Activated T-helper 2 cell treated with anti-CD3 and anti-CD28 coated beads, Interferon-gamma antibody, Interleukin-2, Interleukin-4, amounts not matched to agents 10 μg/mL and 5 μg/mL and 100 μg/mL, durations not matched to agents 14 hours and 24 hours and 36 hours (primary cell): ENCODE data around the gene PLTP. TPM values are rescaled to one million over a fixed set of nuclear protein-coding genes. Genes with fewer than 3 reads are reported as not detected.

Experiments used
- DNase-seq: peaks from one replicate; pipeline ENCODE4 v3.0.0; 2021; ENCODE audit warnings: low spot score
- H3K27ac Mint-ChIP-seq: one replicate; pipeline ENCODE4 v1.8.0; 2021; ENCODE audit warnings: mixed read lengths
- H3K27me3 Mint-ChIP-seq: one replicate; pipeline ENCODE4 v1.8.0; 2021; ENCODE audit warnings: low read depth, mixed read lengths
- H3K36me3 Mint-ChIP-seq: one replicate; pipeline ENCODE4 v1.8.0; 2021; ENCODE audit warnings: low read depth, mixed read lengths
- H3K4me1 Mint-ChIP-seq: one replicate; pipeline ENCODE4 v1.8.0; 2021; ENCODE audit warnings: low read depth, mixed read lengths
- H3K4me3 Mint-ChIP-seq: one replicate; pipeline ENCODE4 v1.8.0; 2021; ENCODE audit warnings: low read depth, mild to moderate bottlenecking, moderate library complexity, mixed read lengths
- H3K9me3 Mint-ChIP-seq: one replicate; pipeline ENCODE4 v1.8.0; 2021; ENCODE audit warnings: mixed read lengths
- intact Hi-C: fragments of 100-400 bp; cut with micrococcal nuclease; formaldehyde crosslinking; loops from one replicate; pipeline ENCODE4 v1.15.1; 2023
- total RNA-seq: library from RNA; stranded (reverse); gene quantifications from 2 replicates; pipeline ENCODE4 v1.2.3, GENCODE V29; 2022

The PLTP gene
- total RNA-seq, 1 donor from 2014 or later = 5.5 TPM

GRCh38 chr20:45896641-45897161, 15.3 kb downstream of the PLTP start:
- DNase-seq = no peak
- Mint-ChIP-seq H3K4me3 (no peak overlapping the region), H3K4me1 (peaks cover 17% of the 10 kb centered on the region), H3K27ac (no peak overlapping the region), H3K36me3 (peaks cover 11% of the 10 kb centered on the region), H3K9me3 (no peaks in the 10 kb centered on the region), H3K27me3 (no peaks in the 10 kb centered on the region)
- intact Hi-C loops = loop anchor here (10.0 kb wide), 1 partner anchor 78 kb away; the partner anchor contains the start of gene ZNF335

DNA sequence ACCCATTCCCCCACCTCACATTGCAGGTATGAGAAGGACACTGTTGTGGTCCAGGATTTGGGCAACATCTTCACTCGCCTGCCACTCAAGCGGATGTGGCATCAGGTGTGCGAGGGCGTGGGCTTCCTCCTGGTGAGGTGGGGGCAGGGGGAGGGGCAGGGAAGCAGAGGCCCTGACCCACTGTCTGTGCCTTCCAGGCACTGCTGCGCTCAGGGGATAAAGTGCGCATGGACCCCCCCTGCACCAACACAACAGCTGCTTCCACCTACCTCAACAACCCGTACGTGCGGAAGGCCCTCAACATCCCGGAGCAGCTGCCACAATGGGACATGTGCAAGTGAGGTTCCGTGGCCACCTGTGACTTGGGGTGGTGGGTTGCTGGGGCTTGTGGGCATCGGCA, 17.2 kb downstream of the PLTP start:
- intact Hi-C loops = loop anchor here (10.0 kb wide), 1 partner anchor 80 kb away; the partner anchor contains the start of gene ZNF335
- no peaks in the 10 kb centered on the region for H3K27me3 Mint-ChIP-seq
- H3K4me3 Mint-ChIP-seq = no peak overlapping the region
- H3K9me3 Mint-ChIP-seq = no peaks in the 10 kb centered on the region
- no peak for DNase-seq
- peaks cover 21% of the 10 kb centered on the region for H3K4me1 Mint-ChIP-seq
- no peak overlapping the region for H3K27ac Mint-ChIP-seq
- H3K36me3 Mint-ChIP-seq = peaks cover 11% of the 10 kb centered on the region

GRCh38 chr20:45893831-45894230, 18.1 kb downstream of the PLTP start:
- Mint-ChIP-seq H3K27ac (no peak overlapping the region), H3K36me3 (peaks cover 11% of the 10 kb centered on the region), H3K4me1 (peaks cover 25% of the 10 kb centered on the region), H3K4me3 (no peak overlapping the region), H3K27me3 (no peaks in the 10 kb centered on the region), H3K9me3 (no peaks in the 10 kb centered on the region)
- intact Hi-C loops = loop anchor here (10.0 kb wide), 1 partner anchor 81 kb away; the partner anchor contains the start of gene ZNF335
- DNase-seq = no peak

- no peak for DNase-seq
- no peak overlapping the region for H3K27ac Mint-ChIP-seq
- intact Hi-C loops = loop anchor here (10.0 kb wide), 1 partner anchor 82 kb away; the partner anchor contains the start of gene ZNF335
Measured at GRCh38 chr20:45892828-45893500, 19.0 kb downstream of the PLTP start.

GRCh38 chr20:45892049-45892825, 19.7 kb downstream of the PLTP start:
- peak overlapping the region; percentile 62 for H3K27ac Mint-ChIP-seq
- intact Hi-C loops = loop anchor here (10.0 kb wide), 1 partner anchor 83 kb away; the partner anchor contains the start of gene ZNF335
- no peaks in the 10 kb centered on the region for H3K9me3 Mint-ChIP-seq
- peak overlapping the region; percentile 87 for H3K4me3 Mint-ChIP-seq
- DNase-seq = no peak
- H3K36me3 Mint-ChIP-seq = peaks cover 11% of the 10 kb centered on the region
- peaks cover 25% of the 10 kb centered on the region for H3K4me1 Mint-ChIP-seq
- no peaks in the 10 kb centered on the region for H3K27me3 Mint-ChIP-seq

More at GRCh38 chr20:45892828-45893500, 19.0 kb downstream of the PLTP start:
- peak overlapping the region; percentile 87 for H3K4me3 Mint-ChIP-seq
- peaks cover 11% of the 10 kb centered on the region for H3K36me3 Mint-ChIP-seq
- H3K4me1 Mint-ChIP-seq = peaks cover 25% of the 10 kb centered on the region
- H3K27me3 Mint-ChIP-seq = no peaks in the 10 kb centered on the region
- no peaks in the 10 kb centered on the region for H3K9me3 Mint-ChIP-seq

DNA sequence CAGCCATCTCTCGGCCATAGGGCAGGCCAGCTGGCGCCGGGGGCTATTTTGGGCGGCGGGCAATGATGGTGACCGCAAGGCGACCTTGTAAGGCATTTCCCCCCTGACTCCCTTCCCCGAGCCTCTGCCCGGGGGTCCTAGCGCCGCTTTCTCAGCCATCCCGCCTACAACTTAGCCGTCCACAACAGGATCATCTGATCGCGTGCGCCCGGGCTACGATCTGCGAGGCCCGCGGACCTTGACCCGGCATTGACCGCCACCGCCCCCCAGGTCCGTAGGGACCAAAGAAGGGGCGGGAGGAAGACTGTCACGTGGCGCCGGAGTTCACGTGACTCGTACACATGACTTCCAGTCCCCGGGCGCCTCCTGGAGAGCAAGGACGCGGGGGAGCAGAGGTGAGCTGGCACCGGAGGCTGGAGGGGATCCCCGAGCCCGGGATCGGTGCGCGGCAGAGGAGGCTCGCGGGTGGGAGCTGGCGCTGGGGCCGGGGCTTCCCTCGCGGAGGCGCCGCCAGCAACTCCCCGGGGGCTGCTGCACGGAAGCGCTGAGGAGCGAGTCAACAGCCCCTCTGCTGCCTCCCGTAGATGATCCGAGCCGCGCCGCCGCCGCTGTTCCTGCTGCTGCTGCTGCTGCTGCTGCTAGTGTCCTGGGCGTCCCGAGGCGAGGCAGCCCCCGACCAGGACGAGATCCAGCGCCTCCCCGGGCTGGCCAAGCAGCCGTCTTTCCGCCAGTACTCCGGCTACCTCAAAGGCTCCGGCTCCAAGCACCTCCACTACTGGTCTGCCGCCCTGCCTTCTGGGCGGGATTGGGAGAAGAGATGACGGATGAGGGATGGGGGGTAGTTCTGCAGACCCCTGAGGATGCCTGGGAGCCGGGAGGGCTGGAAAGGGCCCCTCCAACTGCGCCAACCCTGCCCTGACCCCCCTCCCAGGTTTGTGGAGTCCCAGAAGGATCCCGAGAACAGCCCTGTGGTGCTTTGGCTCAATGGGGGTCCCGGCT, 20.7 kb downstream of the PLTP start, which contains the start of the genes CTSA and NEURL2:
TSS of gene CTSA (plus strand) at position 351 of the 999 bp plus-strand sequence. CDS start at position 585, 234 bp downstream.
TSS of gene NEURL2 (minus strand) at position 224 of the 999 bp plus-strand sequence. CDS start at position 7, 217 bp downstream.
- intact Hi-C loops = loop anchor here (1.0 to 10.0 kb wide), 4 partner anchors 20 to 84 kb away; partner anchors contain the start of genes ACOT8, PCIF1, ZNF335 and ZSWIM3
- peak within 1 kb of the TSS; percentile 84 for H3K27ac Mint-ChIP-seq
- H3K36me3 Mint-ChIP-seq = peaks cover 10% of the 10 kb centered on the region
- peak; percentile 78 for DNase-seq
- peak within 1 kb of the TSS; percentile 87 for H3K4me3 Mint-ChIP-seq
- H3K27me3 Mint-ChIP-seq = no peaks in the 10 kb centered on the region
- peaks cover 25% of the 10 kb centered on the region for H3K4me1 Mint-ChIP-seq
- no peaks in the 10 kb centered on the region for H3K9me3 Mint-ChIP-seq

DNA sequence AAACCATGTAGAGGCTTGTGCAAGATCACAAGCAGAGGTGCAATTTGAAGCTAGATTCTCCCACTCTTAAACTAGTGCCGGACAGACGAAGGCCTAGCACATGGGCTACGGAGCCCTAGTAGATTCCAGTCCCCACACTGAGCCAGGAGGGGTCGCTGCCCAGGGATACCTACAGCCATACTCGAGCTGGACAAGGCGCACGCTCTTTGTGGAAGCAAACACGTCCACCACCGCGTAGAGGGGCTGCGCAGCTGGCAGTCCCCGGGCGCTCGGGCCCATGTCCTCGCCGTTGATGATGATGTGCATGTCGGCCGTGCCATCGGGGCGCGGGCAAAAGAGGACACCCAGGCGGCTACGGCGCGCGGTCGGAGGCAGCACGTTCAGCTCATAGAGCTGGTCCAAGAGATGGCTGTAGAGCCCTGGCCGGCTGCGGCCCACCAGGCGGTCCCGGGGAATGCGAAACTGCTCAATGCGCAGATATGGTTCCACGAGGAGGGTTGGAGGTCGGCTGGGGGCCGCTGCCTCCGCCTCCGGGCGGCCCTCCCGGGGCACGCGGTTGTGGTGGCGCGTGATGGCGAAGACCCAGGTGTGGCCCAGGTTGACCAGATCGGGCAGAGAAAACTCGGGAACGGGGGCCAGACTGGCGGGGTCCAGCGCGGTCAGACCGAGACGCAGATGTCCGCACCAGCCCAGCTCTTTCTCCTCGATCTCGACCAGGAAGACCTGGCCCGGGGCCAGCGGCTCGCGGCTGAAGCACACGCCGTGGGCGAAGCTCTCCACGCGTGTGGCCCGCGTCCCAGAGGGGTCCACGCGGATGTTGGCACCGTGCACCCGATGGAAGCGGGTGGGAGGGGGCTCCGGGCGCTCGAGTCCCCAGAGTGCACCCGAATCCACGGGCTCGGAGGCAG, 21.6 kb downstream of the PLTP start:
- Mint-ChIP-seq H3K9me3 (no peaks in the 10 kb centered on the region), H3K4me1 (peaks cover 29% of the 10 kb centered on the region), H3K4me3 (peak overlapping the region; percentile 87), H3K36me3 (peaks cover 13% of the 10 kb centered on the region), H3K27me3 (no peaks in the 10 kb centered on the region), H3K27ac (peak overlapping the region; percentile 75)
- intact Hi-C loops = loop anchor here (2.0 to 10.0 kb wide), 2 partner anchors 44 to 84 kb away; partner anchors contain the start of genes PCIF1 and ZNF335
- no peak for DNase-seq

DNA sequence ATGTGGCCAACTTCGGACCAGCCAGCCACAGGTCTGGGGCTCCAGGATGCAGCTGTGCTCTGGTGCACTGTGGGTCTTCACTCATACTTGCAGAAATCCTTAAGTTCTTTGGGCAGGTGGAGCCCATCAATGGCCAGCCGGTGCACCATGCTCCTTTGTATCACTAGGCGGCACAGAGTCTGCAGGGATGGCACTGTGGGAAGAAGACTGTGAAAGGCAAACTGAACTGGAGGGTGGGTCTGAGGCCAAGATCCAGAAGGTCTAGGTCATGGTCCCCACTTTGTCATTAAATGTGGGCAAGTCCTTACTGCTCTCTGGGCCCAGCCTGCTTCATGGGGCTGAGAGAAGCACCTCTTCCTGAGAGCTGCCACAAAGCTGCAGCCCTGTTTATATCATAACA, 23.3 kb downstream of the PLTP start:
- Mint-ChIP-seq H3K4me3 (no peak overlapping the region), H3K36me3 (peaks cover 17% of the 10 kb centered on the region), H3K4me1 (peaks cover 32% of the 10 kb centered on the region), H3K27me3 (no peaks in the 10 kb centered on the region), H3K27ac (no peak overlapping the region), H3K9me3 (no peaks in the 10 kb centered on the region)
- no peak for DNase-seq
- intact Hi-C loops = loop anchor here (5.0 to 10.0 kb wide), 2 partner anchors 76 to 94 kb away; partner anchors contain the start of genes DNTTIP1, UBE2C and WFDC3

DNA sequence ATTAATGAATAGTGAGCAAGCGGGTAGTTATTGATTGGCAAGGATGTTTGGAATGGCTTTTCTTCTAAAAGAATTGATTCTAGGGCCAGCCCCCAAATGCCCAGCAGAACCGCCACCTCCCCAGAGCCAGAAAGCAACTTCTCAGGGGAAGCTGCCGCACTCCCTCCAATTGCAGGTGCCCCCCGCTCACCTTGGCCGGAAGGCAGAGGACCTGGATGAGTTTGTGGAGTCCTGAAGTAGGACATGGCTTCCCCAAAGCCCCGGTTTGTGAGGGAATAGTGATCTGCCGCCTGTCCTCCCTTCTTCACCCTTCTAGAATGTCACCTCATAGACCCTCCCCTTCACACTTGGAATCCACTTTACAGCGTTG, 24.6 kb downstream of the PLTP start, which contains the start of gene SPATA25:
TSS of gene SPATA25 (minus strand) at position 277 of the 370 bp plus-strand sequence. CDS start at position 245, 32 bp downstream.
- Mint-ChIP-seq H3K4me1 (peaks cover 34% of the 10 kb centered on the region), H3K27ac (no peak within 1 kb of the TSS), H3K4me3 (no peak within 1 kb of the TSS), H3K27me3 (no peaks in the 10 kb centered on the region), H3K9me3 (no peaks in the 10 kb centered on the region), H3K36me3 (peaks cover 30% of the 10 kb centered on the region)
- no peak for DNase-seq
- intact Hi-C loops = loop anchor here (5.0 to 10.0 kb wide), 2 partner anchors 75 to 93 kb away; partner anchors contain the start of genes DNTTIP1, UBE2C and WFDC3

- intact Hi-C loops = loop anchor here (5.0 to 10.0 kb wide), 2 partner anchors 74 to 92 kb away; partner anchors contain the start of genes DNTTIP1, UBE2C and WFDC3
- Mint-ChIP-seq H3K4me1 (peaks cover 33% of the 10 kb centered on the region), H3K9me3 (no peaks in the 10 kb centered on the region), H3K27me3 (no peaks in the 10 kb centered on the region), H3K4me3 (no peak overlapping the region), H3K36me3 (peaks cover 32% of the 10 kb centered on the region), H3K27ac (no peak overlapping the region)
- DNase-seq = no peak
Measured at GRCh38 chr20:45886590-45887345, 25.2 kb downstream of the PLTP start.
